ENCODE measurements around the gene IGSF3.

The IGSF3 gene

GRCh38 chr1:116706841-116707240 is 39.3 kb upstream of the IGSF3 start (continued):
- TF ChIP-seq RARB (CRISPR knock-in tag; IDR thresholded peaks at IDR 0.05) (no peak), BACH2 (CRISPR knock-in tag; IDR thresholded peaks at IDR 0.05; ENCODE audit: borderline replicate concordance) (no peak), ZNF70 (CRISPR knock-in tag; IDR thresholded peaks at IDR 0.05) (no peak), ZNF565 (CRISPR knock-in tag; conservative IDR thresholded peaks at IDR 0.05; ENCODE audit: low read depth) (no peak), SNAI2 (CRISPR knock-in tag; IDR thresholded peaks at IDR 0.05) (no peak), ISL1 (CRISPR knock-in tag; IDR thresholded peaks at IDR 0.05) (no peak), ZC3H10 (CRISPR knock-in tag; IDR thresholded peaks at IDR 0.05) (no peak)
- TF ChIP-seq, protein P1, sequence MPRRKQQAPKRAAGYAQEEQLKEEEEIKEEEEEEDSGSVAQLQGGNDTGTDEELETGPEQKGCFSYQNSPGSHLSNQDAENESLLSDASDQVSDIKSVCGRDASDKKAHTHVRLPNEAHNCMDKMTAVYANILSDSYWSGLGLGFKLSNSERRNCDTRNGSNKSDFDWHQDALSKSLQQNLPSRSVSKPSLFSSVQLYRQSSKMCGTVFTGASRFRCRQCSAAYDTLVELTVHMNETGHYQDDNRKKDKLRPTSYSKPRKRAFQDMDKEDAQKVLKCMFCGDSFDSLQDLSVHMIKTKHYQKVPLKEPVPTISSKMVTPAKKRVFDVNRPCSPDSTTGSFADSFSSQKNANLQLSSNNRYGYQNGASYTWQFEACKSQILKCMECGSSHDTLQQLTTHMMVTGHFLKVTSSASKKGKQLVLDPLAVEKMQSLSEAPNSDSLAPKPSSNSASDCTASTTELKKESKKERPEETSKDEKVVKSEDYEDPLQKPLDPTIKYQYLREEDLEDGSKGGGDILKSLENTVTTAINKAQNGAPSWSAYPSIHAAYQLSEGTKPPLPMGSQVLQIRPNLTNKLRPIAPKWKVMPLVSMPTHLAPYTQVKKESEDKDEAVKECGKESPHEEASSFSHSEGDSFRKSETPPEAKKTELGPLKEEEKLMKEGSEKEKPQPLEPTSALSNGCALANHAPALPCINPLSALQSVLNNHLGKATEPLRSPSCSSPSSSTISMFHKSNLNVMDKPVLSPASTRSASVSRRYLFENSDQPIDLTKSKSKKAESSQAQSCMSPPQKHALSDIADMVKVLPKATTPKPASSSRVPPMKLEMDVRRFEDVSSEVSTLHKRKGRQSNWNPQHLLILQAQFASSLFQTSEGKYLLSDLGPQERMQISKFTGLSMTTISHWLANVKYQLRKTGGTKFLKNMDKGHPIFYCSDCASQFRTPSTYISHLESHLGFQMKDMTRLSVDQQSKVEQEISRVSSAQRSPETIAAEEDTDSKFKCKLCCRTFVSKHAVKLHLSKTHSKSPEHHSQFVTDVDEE (CRISPR knock-in tag; IDR thresholded peaks at IDR 0.05), result no peak

- TF ChIP-seq POU6F1 (CRISPR knock-in tag; IDR thresholded peaks at IDR 0.05; ENCODE audit: borderline replicate concordance, low read depth) (no peak), ISL1 (CRISPR knock-in tag; IDR thresholded peaks at IDR 0.05) (no peak), OSR1 (CRISPR knock-in tag; IDR thresholded peaks at IDR 0.05) (no peak), ZNF8 (CRISPR knock-in tag; IDR thresholded peaks at IDR 0.05) (no peak), PPARA (CRISPR knock-in tag; IDR thresholded peaks at IDR 0.05; ENCODE audit: borderline replicate concordance) (no peak), CSDC2 (CRISPR knock-in tag; IDR thresholded peaks at IDR 0.05) (no peak)
- TF ChIP-seq, protein P2, sequence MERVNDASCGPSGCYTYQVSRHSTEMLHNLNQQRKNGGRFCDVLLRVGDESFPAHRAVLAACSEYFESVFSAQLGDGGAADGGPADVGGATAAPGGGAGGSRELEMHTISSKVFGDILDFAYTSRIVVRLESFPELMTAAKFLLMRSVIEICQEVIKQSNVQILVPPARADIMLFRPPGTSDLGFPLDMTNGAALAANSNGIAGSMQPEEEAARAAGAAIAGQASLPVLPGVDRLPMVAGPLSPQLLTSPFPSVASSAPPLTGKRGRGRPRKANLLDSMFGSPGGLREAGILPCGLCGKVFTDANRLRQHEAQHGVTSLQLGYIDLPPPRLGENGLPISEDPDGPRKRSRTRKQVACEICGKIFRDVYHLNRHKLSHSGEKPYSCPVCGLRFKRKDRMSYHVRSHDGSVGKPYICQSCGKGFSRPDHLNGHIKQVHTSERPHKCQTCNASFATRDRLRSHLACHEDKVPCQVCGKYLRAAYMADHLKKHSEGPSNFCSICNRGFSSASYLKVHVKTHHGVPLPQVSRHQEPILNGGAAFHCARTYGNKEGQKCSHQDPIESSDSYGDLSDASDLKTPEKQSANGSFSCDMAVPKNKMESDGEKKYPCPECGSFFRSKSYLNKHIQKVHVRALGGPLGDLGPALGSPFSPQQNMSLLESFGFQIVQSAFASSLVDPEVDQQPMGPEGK (CRISPR knock-in tag; IDR thresholded peaks at IDR 0.05; ENCODE audit: borderline replicate concordance), result no peak
- ATAC-seq, result no peak
These were observed 38.6 kb upstream of the IGSF3 start for GRCh38 chr1:116706123-116706522.

DNA sequence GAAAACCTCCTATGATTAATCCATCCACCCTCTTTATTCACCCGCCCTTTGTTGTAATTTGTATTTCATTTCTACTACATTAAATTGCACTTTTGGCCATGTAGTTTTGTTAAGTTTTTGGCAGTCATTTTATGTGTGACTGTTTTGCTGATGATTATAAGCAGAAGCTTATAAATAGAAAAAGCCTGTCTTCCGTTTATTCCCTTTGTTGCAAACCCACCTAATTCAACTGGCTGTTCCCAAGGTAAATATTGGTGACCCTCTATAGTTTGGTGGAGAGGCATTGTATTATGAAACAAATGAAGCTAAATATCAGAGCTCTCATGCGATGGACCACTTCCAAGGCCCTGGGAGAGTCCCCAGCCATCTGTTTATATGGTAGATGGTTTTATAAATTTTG is 36.7 kb upstream of the IGSF3 start:
- ATAC-seq, result no peak
- TF ChIP-seq, protein P1 (CRISPR knock-in tag; IDR thresholded peaks at IDR 0.05), result no peak
- TF ChIP-seq BACH2 (CRISPR knock-in tag; IDR thresholded peaks at IDR 0.05; ENCODE audit: borderline replicate concordance) (no peak), ZNF8 (CRISPR knock-in tag; IDR thresholded peaks at IDR 0.05) (no peak), TCF4 (CRISPR knock-in tag; IDR thresholded peaks at IDR 0.05; ENCODE audit: borderline replicate concordance) (no peak), ZFP3 (CRISPR knock-in tag; IDR thresholded peaks at IDR 0.05) (no peak), CSRNP3 (CRISPR knock-in tag; IDR thresholded peaks at IDR 0.05) (no peak), GLIS3 (CRISPR knock-in tag; IDR thresholded peaks at IDR 0.05) (no peak), TOX (CRISPR knock-in tag; IDR thresholded peaks at IDR 0.05; ENCODE audit: borderline replicate concordance) (no peak), PPARA (CRISPR knock-in tag; IDR thresholded peaks at IDR 0.05; ENCODE audit: borderline replicate concordance) (no peak), POU6F1 (CRISPR knock-in tag; IDR thresholded peaks at IDR 0.05; ENCODE audit: borderline replicate concordance, low read depth) (no peak), ZC3H10 (CRISPR knock-in tag; IDR thresholded peaks at IDR 0.05) (no peak), ISL1 (CRISPR knock-in tag; IDR thresholded peaks at IDR 0.05) (no peak), SNAI2 (CRISPR knock-in tag; IDR thresholded peaks at IDR 0.05) (no peak)
- TF ChIP-seq, protein P3, sequence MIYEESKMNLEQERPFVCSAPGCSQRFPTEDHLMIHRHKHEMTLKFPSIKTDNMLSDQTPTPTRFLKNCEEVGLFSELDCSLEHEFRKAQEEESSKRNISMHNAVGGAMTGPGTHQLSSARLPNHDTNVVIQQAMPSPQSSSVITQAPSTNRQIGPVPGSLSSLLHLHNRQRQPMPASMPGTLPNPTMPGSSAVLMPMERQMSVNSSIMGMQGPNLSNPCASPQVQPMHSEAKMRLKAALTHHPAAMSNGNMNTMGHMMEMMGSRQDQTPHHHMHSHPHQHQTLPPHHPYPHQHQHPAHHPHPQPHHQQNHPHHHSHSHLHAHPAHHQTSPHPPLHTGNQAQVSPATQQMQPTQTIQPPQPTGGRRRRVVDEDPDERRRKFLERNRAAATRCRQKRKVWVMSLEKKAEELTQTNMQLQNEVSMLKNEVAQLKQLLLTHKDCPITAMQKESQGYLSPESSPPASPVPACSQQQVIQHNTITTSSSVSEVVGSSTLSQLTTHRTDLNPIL (CRISPR knock-in tag; IDR thresholded peaks at IDR 0.05; ENCODE audit: low read depth), result no peak
- TF ChIP-seq, protein P2 (CRISPR knock-in tag; IDR thresholded peaks at IDR 0.05; ENCODE audit: borderline replicate concordance), result no peak

All from SK-N-SH treated with all-trans-retinoic acid at 6 μM for 48 hours (cell line).